Osteocyte (in vitro differentiated cells): ENCODE results near the gene PDE4D. TPM values are rescaled to one million over a fixed set of nuclear protein-coding genes. Genes with fewer than 3 reads are reported as not detected.

Source experiments
- DNase-seq: peaks from one replicate; pipeline ENCODE4 v3.0.0; 2021; ENCODE audit warnings: mixed read lengths; ENCODE audit not compliant: unreplicated experiment; ENCODE audit errors: extremely low spot score
- H3K27ac Mint-ChIP-seq: one replicate; pipeline ENCODE4 v1.8.0; 2021; ENCODE audit warnings: mild to moderate bottlenecking, mixed read lengths; ENCODE audit not compliant: unreplicated experiment
- H3K27me3 Mint-ChIP-seq: one replicate; pipeline ENCODE4 v1.8.0; 2021; ENCODE audit warnings: mixed read lengths; ENCODE audit not compliant: unreplicated experiment
- H3K36me3 Mint-ChIP-seq: one replicate; pipeline ENCODE4 v1.8.0; 2021; ENCODE audit warnings: mixed read lengths; ENCODE audit not compliant: unreplicated experiment
- H3K4me1 Mint-ChIP-seq: one replicate; pipeline ENCODE4 v1.8.0; 2021; ENCODE audit warnings: mixed read lengths; ENCODE audit not compliant: unreplicated experiment
- H3K4me3 Mint-ChIP-seq: one replicate; pipeline ENCODE4 v1.8.0; 2021; ENCODE audit warnings: mild to moderate bottlenecking, moderate library complexity, mixed read lengths; ENCODE audit not compliant: unreplicated experiment
- H3K9me3 Mint-ChIP-seq: one replicate; pipeline ENCODE4 v1.8.0; 2021; ENCODE audit warnings: mixed read lengths; ENCODE audit not compliant: unreplicated experiment
- total RNA-seq: library from RNA; stranded (reverse); gene quantifications from 2 replicates; pipeline ENCODE4 v1.2.1, GENCODE V29; 2021
- TF ChIP-seq, protein P1 (sequence below): fragments of 200-600 bp; sonication (generic); IDR thresholded peaks from 2 replicates; pipeline ENCODE4 v1.5.0; 2021; ENCODE audit warnings: antibody characterized with exemption, mild to moderate bottlenecking, moderate library complexity

Gene PDE4D
- total RNA-seq, 1 donor from 2014 or later, result 24.2 TPM

GRCh38 chr5:59564895-59565294 lies 328.6 kb downstream of the PDE4D start:
- no peaks in the 10 kb centered on the region for H3K27me3 Mint-ChIP-seq
- TF ChIP-seq, protein P1, sequence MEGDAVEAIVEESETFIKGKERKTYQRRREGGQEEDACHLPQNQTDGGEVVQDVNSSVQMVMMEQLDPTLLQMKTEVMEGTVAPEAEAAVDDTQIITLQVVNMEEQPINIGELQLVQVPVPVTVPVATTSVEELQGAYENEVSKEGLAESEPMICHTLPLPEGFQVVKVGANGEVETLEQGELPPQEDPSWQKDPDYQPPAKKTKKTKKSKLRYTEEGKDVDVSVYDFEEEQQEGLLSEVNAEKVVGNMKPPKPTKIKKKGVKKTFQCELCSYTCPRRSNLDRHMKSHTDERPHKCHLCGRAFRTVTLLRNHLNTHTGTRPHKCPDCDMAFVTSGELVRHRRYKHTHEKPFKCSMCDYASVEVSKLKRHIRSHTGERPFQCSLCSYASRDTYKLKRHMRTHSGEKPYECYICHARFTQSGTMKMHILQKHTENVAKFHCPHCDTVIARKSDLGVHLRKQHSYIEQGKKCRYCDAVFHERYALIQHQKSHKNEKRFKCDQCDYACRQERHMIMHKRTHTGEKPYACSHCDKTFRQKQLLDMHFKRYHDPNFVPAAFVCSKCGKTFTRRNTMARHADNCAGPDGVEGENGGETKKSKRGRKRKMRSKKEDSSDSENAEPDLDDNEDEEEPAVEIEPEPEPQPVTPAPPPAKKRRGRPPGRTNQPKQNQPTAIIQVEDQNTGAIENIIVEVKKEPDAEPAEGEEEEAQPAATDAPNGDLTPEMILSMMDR, result no peak
- peaks cover 17% of the 10 kb centered on the region for H3K4me1 Mint-ChIP-seq
- H3K9me3 Mint-ChIP-seq, result peaks cover 6% of the 10 kb centered on the region
- no peak overlapping the region for H3K4me3 Mint-ChIP-seq
- no peak for DNase-seq
- no peak overlapping the region for H3K27ac Mint-ChIP-seq
- no peaks in the 10 kb centered on the region for H3K36me3 Mint-ChIP-seq

- Mint-ChIP-seq H3K4me3 (no peak overlapping the region), H3K4me1 (peaks cover 17% of the 10 kb centered on the region), H3K27ac (no peak overlapping the region), H3K27me3 (no peaks in the 10 kb centered on the region), H3K36me3 (no peaks in the 10 kb centered on the region), H3K9me3 (peaks cover 6% of the 10 kb centered on the region)
- TF ChIP-seq, protein P1, result no peak
- DNase-seq, result no peak
Observed at GRCh38 chr5:59562756-59563389, 330.7 kb downstream of the PDE4D start.

DNA sequence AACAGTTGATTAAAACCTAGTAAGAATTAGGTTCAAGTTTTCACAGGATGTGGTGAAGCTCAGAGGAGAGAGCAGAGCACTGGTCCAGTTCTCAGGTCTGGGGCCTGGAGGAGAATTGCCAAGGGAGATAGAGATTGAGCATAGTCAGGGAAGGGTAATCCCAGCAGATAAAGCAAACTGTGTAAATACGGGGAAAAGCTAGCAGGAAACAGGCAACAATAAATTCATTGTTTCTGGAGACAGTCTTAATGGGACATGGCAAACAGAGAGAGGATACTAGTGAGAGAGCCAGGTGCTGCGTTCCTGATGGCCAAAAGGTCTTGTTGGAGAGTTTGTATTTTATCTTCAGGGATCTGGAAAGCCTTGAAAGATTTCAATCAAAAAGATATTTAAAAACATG lies 333.0 kb downstream of the PDE4D start:
- peaks cover 17% of the 10 kb centered on the region for H3K4me1 Mint-ChIP-seq
- DNase-seq, result no peak
- no peaks in the 10 kb centered on the region for H3K9me3 Mint-ChIP-seq
- H3K27me3 Mint-ChIP-seq, result no peaks in the 10 kb centered on the region
- TF ChIP-seq, protein P1, result no peak
- H3K36me3 Mint-ChIP-seq, result no peaks in the 10 kb centered on the region
- no peak overlapping the region for H3K27ac Mint-ChIP-seq
- H3K4me3 Mint-ChIP-seq, result no peak overlapping the region

DNA sequence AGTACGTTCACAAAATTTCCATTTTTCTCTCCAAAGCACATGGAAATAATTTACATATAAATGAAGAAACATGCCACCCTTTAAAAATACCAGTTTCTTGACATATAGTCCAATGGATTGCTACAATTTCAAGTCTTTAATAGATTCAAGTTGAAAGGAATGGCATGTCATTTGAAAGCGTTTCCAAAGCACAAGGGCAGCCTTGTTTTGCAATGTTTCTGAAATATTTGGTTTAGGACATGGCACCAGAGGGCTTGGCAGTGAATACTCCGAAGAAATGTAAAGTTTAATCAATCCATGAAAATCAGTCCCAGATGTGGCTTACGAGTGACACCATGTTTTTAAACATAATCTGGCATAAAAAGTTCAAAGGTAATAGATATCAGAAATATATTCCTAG lies 333.7 kb downstream of the PDE4D start:
- H3K27ac Mint-ChIP-seq, result no peak overlapping the region
- TF ChIP-seq, protein P1, result no peak

DNA sequence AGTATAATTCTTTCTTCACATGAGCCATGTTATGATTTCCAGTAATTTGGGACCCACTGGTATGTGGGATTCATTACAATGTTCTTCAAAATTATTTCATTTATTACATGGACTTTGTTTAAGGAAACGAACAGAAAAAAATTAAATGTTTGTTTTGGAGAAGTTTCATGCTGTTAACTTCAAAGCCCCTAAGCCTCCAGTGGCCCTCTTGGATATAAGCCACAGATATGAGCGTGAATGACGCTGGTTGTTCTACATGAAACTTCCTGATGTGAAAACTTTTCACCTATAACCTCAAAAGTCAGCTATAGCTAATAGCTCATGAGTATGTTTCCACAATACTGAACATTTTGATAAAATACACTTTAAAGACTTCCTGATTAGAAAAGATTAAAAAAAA lies 334.2 kb downstream of the PDE4D start:
- TF ChIP-seq, protein P1, result no peak
- Mint-ChIP-seq H3K27ac (no peak overlapping the region), H3K9me3 (no peaks in the 10 kb centered on the region), H3K36me3 (no peaks in the 10 kb centered on the region), H3K4me3 (no peak overlapping the region), H3K27me3 (no peaks in the 10 kb centered on the region), H3K4me1 (peaks cover 17% of the 10 kb centered on the region)
- no peak for DNase-seq

More for the DNA sequence above, 333.7 kb downstream of the PDE4D start:
- no peaks in the 10 kb centered on the region for H3K36me3 Mint-ChIP-seq
- peaks cover 17% of the 10 kb centered on the region for H3K4me1 Mint-ChIP-seq
- no peak for DNase-seq
- H3K9me3 Mint-ChIP-seq, result no peaks in the 10 kb centered on the region
- H3K4me3 Mint-ChIP-seq, result no peak overlapping the region
- H3K27me3 Mint-ChIP-seq, result no peaks in the 10 kb centered on the region
